Tibial nerve (tissue), 4 donors: ENCODE results near the gene CD48. TPM values are rescaled to one million over a fixed set of nuclear protein-coding genes. Genes with fewer than 3 reads are reported as not detected.
"Not testable (repeated sequence)": the region's sequence is repeated elsewhere in the genome, so short reads cannot be mapped to it uniquely, and the experiment has no call there.

Source experiments
- DNase-seq, 2 donors: peaks; one replicate each; pipeline ENCODE4 v3.0.0-alpha.2; 2019; ENCODE audit warnings: low spot score in 2 of 2
- H3K27ac ChIP-seq, 4 donors: fragments of 200-600 bp; sonication (generic) in 3 of 4; one replicate each; pipeline ENCODE4 v1.5.1; 2017 to 2019; ENCODE audit warnings: mild to moderate bottlenecking in 1 of 4
- H3K27me3 ChIP-seq, 2 donors: fragments of 200-600 bp; sonication (generic) in 1 of 2; one replicate each; pipeline versions ENCODE4 v1.5.1 to v1.6.0; 2017 to 2019
- H3K36me3 ChIP-seq, 3 donors: fragments of 200-600 bp; sonication (generic); one replicate each; pipeline ENCODE4 v1.5.1; 2018 to 2019
- H3K4me1 ChIP-seq, 4 donors: fragments of 200-600 bp; sonication (generic) in 3 of 4; one replicate each; pipeline ENCODE4 v1.5.1; 2017 to 2019
- H3K4me3 ChIP-seq, 4 donors: fragments of 200-600 bp; sonication (generic) in 3 of 4; one replicate each; pipeline ENCODE4 v1.5.1; 2017 to 2019; ENCODE audit warnings: mild to moderate bottlenecking in 1 of 4, moderate library complexity in 1 of 4
- H3K9me3 ChIP-seq, 4 donors: fragments of 200-600 bp; sonication (generic) in 3 of 4; one replicate each; pipeline ENCODE4 v1.5.1; 2017 to 2019
- EP300 ChIP-seq, 2 donors: sonication (generic); formaldehyde crosslinking; IDR thresholded peaks; one replicate each; pipeline ENCODE4 v1.6.1; 2017; ENCODE audit warnings: antibody characterized with exemption in 2 of 2, mild to moderate bottlenecking in 1 of 2
- POLR2A ChIP-seq, 2 donors: fragments of 450-650 bp; IDR thresholded peaks; one replicate each; pipeline ENCODE4 v1.6.1; 2017; ENCODE audit warnings: antibody characterized with exemption in 2 of 2, mild to moderate bottlenecking in 2 of 2, moderate library complexity in 2 of 2
- WGBS, 2 donors: methylation state at CpG; one replicate each; pipeline ENCODE4 v1.1.5; 2018; 5-methylcytosine and 5-hydroxymethylcytosine counted together
- total RNA-seq, 4 donors: library from RNA; depleted of rRNA; stranded (reverse); fragments of >200 nt; gene quantifications; one replicate each; pipeline ENCODE4 v1.1.0, GENCODE V29; 2016
- TF ChIP-seq, protein P1 (sequence below), 5 experiments: fragments of 200-600 bp in 3 of 5; fragments of 450-650 bp in 2 of 5; sonication (generic) in 3 of 5; IDR thresholded peaks; one replicate each; pipeline ENCODE4 v1.5.1; 2016 to 2019; ENCODE audit warnings: antibody characterized with exemption in 5 of 5, mild to moderate bottlenecking in 3 of 5, moderate library complexity in 2 of 5

CD48 gene
- total RNA-seq, 4 donors from 2014 or later = 1.5 to 5.9 (median 2.0) TPM

DNA sequence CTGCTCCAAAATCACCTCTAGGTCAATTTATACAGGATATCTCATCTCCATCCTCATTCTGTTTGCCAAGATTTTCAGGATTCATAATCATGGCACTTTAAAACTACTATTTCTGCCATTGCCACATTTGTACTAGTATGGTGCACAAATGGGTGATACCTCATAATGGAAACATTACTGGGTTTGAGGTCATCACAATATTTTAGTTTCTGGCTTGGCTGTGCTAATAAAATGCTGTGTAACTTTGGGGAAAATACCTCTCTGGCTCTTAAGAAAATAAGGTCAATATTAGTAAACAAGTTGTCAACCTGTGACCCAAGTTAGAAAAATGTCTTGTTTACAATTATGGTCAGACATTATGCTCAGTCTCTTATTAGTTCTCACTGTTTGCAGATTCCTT lies 22.7 kb upstream of the CD48 start:
- TF ChIP-seq, protein P1, sequence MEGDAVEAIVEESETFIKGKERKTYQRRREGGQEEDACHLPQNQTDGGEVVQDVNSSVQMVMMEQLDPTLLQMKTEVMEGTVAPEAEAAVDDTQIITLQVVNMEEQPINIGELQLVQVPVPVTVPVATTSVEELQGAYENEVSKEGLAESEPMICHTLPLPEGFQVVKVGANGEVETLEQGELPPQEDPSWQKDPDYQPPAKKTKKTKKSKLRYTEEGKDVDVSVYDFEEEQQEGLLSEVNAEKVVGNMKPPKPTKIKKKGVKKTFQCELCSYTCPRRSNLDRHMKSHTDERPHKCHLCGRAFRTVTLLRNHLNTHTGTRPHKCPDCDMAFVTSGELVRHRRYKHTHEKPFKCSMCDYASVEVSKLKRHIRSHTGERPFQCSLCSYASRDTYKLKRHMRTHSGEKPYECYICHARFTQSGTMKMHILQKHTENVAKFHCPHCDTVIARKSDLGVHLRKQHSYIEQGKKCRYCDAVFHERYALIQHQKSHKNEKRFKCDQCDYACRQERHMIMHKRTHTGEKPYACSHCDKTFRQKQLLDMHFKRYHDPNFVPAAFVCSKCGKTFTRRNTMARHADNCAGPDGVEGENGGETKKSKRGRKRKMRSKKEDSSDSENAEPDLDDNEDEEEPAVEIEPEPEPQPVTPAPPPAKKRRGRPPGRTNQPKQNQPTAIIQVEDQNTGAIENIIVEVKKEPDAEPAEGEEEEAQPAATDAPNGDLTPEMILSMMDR (IDR thresholded peaks at IDR 0.05) = no peak
- TF ChIP-seq EP300 (IDR thresholded peaks at IDR 0.05) (no peak), POLR2A (IDR thresholded peaks at IDR 0.05) (no peak)
- no peak overlapping the region for H3K27ac ChIP-seq
- DNase-seq = no peak
- H3K27me3 ChIP-seq = no peaks in the 10 kb centered on the region
- H3K9me3 ChIP-seq = peaks cover 0 to 10% (median 0%) of the 10 kb centered on the region in 4 donors
- no peaks in the 10 kb centered on the region for H3K36me3 ChIP-seq
- no peak overlapping the region for H3K4me3 ChIP-seq
- no peaks in the 10 kb centered on the region for H3K4me1 ChIP-seq

DNA sequence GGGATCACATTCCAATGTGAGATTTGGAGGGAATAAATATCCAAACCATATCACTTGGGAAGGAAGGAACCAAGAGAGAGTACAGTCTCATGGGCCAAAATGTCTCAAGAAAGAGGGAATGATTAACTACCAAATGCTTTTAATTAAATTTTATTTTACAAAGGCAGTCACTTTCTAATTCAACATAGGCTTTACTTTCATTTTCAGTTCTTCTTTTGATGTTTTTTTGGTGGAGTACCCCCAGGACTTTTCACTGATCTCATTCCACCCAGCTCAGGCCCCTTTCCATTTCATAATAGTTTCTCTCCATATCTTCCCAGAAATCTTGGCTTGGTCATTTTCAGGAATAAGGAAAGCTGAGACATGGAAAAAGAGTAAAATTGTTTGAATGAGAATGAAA lies 22.3 kb upstream of the CD48 start:
- Histone ChIP-seq H3K27me3 (no peaks in the 10 kb centered on the region), H3K27ac (no peak overlapping the region), H3K9me3 (peaks cover 0 to 10% (median 0%) of the 10 kb centered on the region in 4 donors), H3K4me1 (no peaks in the 10 kb centered on the region), H3K36me3 (no peaks in the 10 kb centered on the region), H3K4me3 (no peak overlapping the region)
- no peak for DNase-seq
- TF ChIP-seq EP300 (IDR thresholded peaks at IDR 0.05) = no peak
- no peak for TF ChIP-seq POLR2A (IDR thresholded peaks at IDR 0.05)
- TF ChIP-seq, protein P1 (IDR thresholded peaks at IDR 0.05) = no peak

DNA sequence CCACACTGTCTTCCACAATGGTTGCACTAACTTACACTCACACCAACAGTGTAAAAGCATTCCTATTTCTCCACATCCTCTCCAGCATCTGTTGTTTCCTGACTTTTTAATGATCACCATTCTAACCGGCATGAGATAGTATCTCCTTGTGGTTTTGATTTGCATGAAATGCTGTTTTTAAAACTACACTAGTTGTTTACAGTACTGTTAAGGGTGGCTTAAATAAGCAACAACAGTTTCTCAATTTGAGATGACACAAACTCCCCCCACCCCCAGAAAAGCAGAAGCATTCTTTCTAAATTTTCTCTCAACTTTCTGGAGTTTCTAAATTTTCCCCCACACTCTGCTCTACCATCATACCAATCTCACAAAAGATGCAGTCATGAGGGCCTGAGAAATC lies 20.4 kb upstream of the CD48 start:
- no peak for TF ChIP-seq EP300 (IDR thresholded peaks at IDR 0.05)
- TF ChIP-seq, protein P1 (IDR thresholded peaks at IDR 0.05) = no peak
- TF ChIP-seq POLR2A (IDR thresholded peaks at IDR 0.05) = no peak
- Histone ChIP-seq H3K9me3 (peaks cover 0 to 7% (median 0%) of the 10 kb centered on the region in 4 donors), H3K27me3 (no peaks in the 10 kb centered on the region)

DNA sequence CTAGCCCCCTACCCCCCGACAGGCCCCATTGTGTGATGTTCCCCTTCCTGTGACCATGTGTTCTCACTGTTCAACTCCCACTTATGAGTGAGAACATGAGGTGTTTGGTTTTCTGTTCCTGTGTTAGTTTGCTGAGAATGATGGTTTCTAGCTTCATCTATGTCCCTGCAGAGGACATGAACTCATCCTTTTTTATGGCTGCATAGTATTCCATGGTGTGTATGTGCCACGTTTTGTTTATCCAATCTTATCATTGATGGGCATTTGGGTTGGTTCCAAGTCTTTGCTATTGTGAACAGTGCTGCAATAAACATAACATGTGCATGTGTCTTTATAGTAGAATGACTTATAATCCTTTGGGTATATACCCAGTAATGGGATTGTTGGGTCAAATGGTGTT lies 19.9 kb upstream of the CD48 start:
- H3K9me3 ChIP-seq, H3K4me1 ChIP-seq, H3K27ac ChIP-seq, H3K36me3 ChIP-seq, DNase-seq, H3K27me3 ChIP-seq, H3K4me3 ChIP-seq: not testable (repeated sequence)
- 84 to 94% methylated on average over 2 of the region's 2 CpGs for WGBS, 2 donors

More for the DNA sequence above, 20.4 kb upstream of the CD48 start:
- no peaks in the 10 kb centered on the region for H3K36me3 ChIP-seq
- no peak overlapping the region for H3K27ac ChIP-seq
- DNase-seq = no peak
- H3K4me1 ChIP-seq = peaks cover 0 to 4% (median 0%) of the 10 kb centered on the region in 4 donors
- WGBS, 2 donors = 79 to 81% methylated on average over 1 of the region's 1 CpG
- H3K4me3 ChIP-seq = no peak overlapping the region

DNA sequence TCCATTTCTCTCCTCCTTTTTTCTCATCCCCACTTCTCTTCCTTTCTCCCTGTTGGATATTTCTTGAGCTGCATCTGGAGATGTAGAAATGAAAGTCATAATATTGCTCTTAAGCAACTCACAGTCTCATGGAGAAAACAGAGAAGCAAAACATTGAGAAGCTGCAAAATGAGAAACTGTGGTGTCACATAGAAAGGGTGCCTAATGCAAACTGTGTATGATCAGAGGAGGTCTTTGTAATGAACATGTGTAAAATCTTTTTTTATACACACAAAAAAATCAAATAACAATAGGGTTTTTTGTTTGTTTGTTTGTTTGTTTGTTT lies 15.7 kb upstream of the CD48 start:
- Histone ChIP-seq H3K36me3 (no peaks in the 10 kb centered on the region), H3K27me3 (no peaks in the 10 kb centered on the region), H3K4me1 (peaks cover 0 to 14% (median 1%) of the 10 kb centered on the region in 4 donors), H3K4me3 (no peak overlapping the region), H3K27ac (no peak overlapping the region), H3K9me3 (no peaks in the 10 kb centered on the region)
- no peak for TF ChIP-seq POLR2A (IDR thresholded peaks at IDR 0.05)
- TF ChIP-seq, protein P1 (IDR thresholded peaks at IDR 0.05) = no peak
- no peak for TF ChIP-seq EP300 (IDR thresholded peaks at IDR 0.05)
- no peak for DNase-seq
